Stimulated activated CD4-positive, alpha-beta T cell treated with anti-CD3 and anti-CD28 coated beads, Interleukin-12 subunit alpha, Interleukin-12 subunit beta, amount 100 ng/mL, for 4 hours (primary cell): ENCODE measurements around the gene LFNG.

Experiments used
- DNase-seq: peaks from one replicate; pipeline ENCODE4 v3.0.0-alpha.2; 2020

Gene LFNG

DNA sequence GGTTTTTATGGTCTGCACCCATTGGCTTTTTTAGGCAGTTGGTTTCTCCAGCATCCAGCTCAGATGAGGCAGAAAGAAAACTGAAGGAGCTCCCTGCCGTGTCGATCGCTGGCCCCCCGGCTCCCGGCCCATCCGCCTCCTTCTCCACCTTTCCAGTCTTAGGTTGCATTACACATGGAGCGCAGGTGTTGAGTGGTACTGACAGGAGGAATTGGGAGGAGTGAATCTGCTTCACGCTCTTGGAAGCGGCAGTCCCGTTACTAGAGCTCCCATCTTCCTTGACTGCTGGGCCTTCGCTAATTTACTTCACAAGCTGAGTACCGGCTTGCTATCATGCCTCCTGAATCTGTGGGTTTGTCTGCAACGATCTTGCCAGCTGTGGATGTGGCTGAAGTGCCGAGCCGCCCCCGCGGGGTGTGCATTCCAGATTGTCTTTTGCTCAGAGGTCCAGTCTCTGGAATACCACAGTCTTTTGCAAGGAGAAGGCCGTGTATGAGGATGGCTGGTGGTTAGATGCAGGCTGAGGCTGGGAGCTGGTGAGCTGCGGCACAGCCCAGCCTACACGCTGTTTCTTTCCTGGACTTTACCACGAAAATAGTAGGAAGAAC lies 56.3 kb downstream of the LFNG start:
- DNase-seq: no peak

DNA sequence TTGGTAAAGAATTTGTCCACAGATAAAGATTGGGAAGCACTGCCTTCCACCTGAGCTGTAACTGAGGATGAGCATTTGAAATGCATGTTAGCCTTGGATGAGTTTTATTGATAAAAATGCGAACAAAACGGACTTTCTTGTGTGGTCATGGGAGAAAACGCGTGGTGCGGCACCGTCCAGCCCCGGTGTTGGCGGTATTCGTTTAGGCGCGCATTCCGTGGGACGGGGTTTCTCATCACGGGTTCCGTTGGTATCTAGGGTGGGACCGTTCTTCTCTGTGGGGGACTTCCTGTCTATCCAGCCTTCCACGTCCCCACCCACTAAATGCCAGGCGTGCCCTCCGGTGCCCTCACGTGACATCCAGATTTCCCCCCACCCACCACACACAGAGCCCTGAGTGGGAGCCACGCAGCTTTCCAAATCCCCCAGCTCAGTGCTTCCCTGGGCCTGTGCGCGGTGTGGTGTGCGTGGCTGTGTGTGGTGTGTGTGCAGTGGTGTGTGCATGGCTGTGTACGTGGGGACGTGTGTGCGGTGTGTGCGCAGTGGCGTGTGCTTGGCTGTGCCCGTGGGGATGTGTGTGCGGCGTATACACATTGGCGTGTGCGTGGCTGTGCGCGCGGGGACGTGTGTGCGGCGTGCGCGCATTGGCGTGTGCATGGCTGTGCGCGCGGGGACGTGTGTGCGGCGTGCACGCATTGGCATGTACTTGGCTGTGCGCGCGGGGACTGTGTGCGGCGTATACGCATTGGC lies 57.3 kb downstream of the LFNG start:
- no peak for DNase-seq
